Brain pericyte (primary cell): ENCODE results near the gene ARL4C.

Experiments used
- DNase-seq: peaks from one replicate; pipeline ENCODE4 v3.0.0-alpha.2; 2012; ENCODE audit warnings: low read depth, low spot score

Gene ARL4C

GRCh38 chr2:234496835-234497593, at the start of gene ARL4C:
ARL4C (minus strand) TSS chr2:234497081; CDS start chr2:234496586, 495 bp downstream.
- DNase-seq = no peak

- no peak for DNase-seq
Observed at GRCh38 chr2:234544659-234545611, 48.1 kb upstream of the ARL4C start.

- DNase-seq = no peak
Observed at GRCh38 chr2:234542742-234543141, 45.9 kb upstream of the ARL4C start.

GRCh38 chr2:234537929-234538328, 41.0 kb upstream of the ARL4C start:
- DNase-seq = no peak

- DNase-seq = no peak
Observed at GRCh38 chr2:234536178-234536965, 39.5 kb upstream of the ARL4C start.

GRCh38 chr2:234535464-234535863, 38.6 kb upstream of the ARL4C start:
- DNase-seq = no peak

- no peak for DNase-seq
Observed at GRCh38 chr2:234534515-234534914, 37.6 kb upstream of the ARL4C start.

GRCh38 chr2:234533626-234534025, 36.7 kb upstream of the ARL4C start:
- DNase-seq = no peak

GRCh38 chr2:234528410-234529148, 31.7 kb upstream of the ARL4C start:
- no peak for DNase-seq

- no peak for DNase-seq
Observed at GRCh38 chr2:234526711-234527110, 29.8 kb upstream of the ARL4C start.

- DNase-seq = no peak
Observed at GRCh38 chr2:234521536-234521935, 24.7 kb upstream of the ARL4C start.

- DNase-seq = no peak
Observed at GRCh38 chr2:234518986-234519642, 22.2 kb upstream of the ARL4C start.

- DNase-seq = no peak
Observed at GRCh38 chr2:234517971-234518370, 21.1 kb upstream of the ARL4C start.

GRCh38 chr2:234514873-234515638, 18.2 kb upstream of the ARL4C start:
- DNase-seq = no peak

GRCh38 chr2:234514099-234514498, 17.2 kb upstream of the ARL4C start:
- no peak for DNase-seq

GRCh38 chr2:234512884-234513669, 16.2 kb upstream of the ARL4C start:
- no peak for DNase-seq

GRCh38 chr2:234502919-234503285, 6.0 kb upstream of the ARL4C start:
- DNase-seq = no peak

- DNase-seq = peak; percentile 38
Observed at GRCh38 chr2:234502285-234502918, 5.5 kb upstream of the ARL4C start.
